RCC 7860 (cell line): Measurements from ENCODE around the gene GALNT15.
A peak's percentile ranks its signal among the peaks of the same experiment; 100 is the strongest.

Source experiments
- DNase-seq: peaks from one replicate; pipeline ENCODE4 v3.0.0-alpha.2; 2015; ENCODE audit warnings: low spot score
- FAIRE-seq: peaks from 2 replicates; lab custom pipeline; 2012; peaks lifted over from hg19 to GRCh38; lab: Jason Lieb, UNC

Gene GALNT15

GRCh38 chr3:16251316-16252085 lies 77.0 kb downstream of the GALNT15 start:
- no peak for FAIRE-seq
- DNase-seq, result no peak

- FAIRE-seq, result no peak
- no peak for DNase-seq
Measured at GRCh38 chr3:16252243-16252978, 77.9 kb downstream of the GALNT15 start.

- FAIRE-seq, result no peak
- DNase-seq, result no peak
Measured at GRCh38 chr3:16252988-16253387, 78.5 kb downstream of the GALNT15 start.

- DNase-seq, result no peak
- no peak for FAIRE-seq
Measured at GRCh38 chr3:16253601-16254000, 79.1 kb downstream of the GALNT15 start.

GRCh38 chr3:16254916-16255315 lies 80.4 kb downstream of the GALNT15 start:
- no peak for FAIRE-seq
- DNase-seq, result no peak

GRCh38 chr3:16255326-16255725 lies 80.8 kb downstream of the GALNT15 start:
- FAIRE-seq (no peak), DNase-seq (no peak)

- FAIRE-seq, result no peak
Measured at GRCh38 chr3:16255726-16256125, 81.2 kb downstream of the GALNT15 start.

GRCh38 chr3:16257309-16257708 lies 82.8 kb downstream of the GALNT15 start:
- FAIRE-seq (no peak), DNase-seq (no peak)

More at GRCh38 chr3:16255726-16256125, 81.2 kb downstream of the GALNT15 start:
- DNase-seq, result no peak

GRCh38 chr3:16258177-16258576 lies 83.7 kb downstream of the GALNT15 start:
- FAIRE-seq, result no peak

GRCh38 chr3:16258866-16259265 lies 84.4 kb downstream of the GALNT15 start:
- DNase-seq, result no peak
- FAIRE-seq, result no peak

More at GRCh38 chr3:16258177-16258576, 83.7 kb downstream of the GALNT15 start:
- no peak for DNase-seq

GRCh38 chr3:16260046-16260445 lies 85.6 kb downstream of the GALNT15 start:
- FAIRE-seq, result no peak

GRCh38 chr3:16262174-16262573 lies 87.7 kb downstream of the GALNT15 start:
- FAIRE-seq (no peak), DNase-seq (no peak)

More at GRCh38 chr3:16260046-16260445, 85.6 kb downstream of the GALNT15 start:
- DNase-seq, result no peak

- DNase-seq (no peak), FAIRE-seq (no peak)
Measured at GRCh38 chr3:16264174-16264707, 89.8 kb downstream of the GALNT15 start.

- FAIRE-seq (peak; percentile 78), DNase-seq (peak; percentile 95)
Measured at GRCh38 chr3:16264708-16265454, 90.4 kb downstream of the GALNT15 start, which contains the start of the genes DPH3 and OXNAD1. Gene DPH3, minus strand, starts transcription at chr3:16264943. Its CDS starts 67 bp downstream, at chr3:16264876. Gene OXNAD1, plus strand, starts transcription at chr3:16265212. Its CDS starts 5,741 bp downstream, at chr3:16270953.

GRCh38 chr3:16265455-16265786 lies 90.9 kb downstream of the GALNT15 start:
- FAIRE-seq (no peak), DNase-seq (no peak)

- FAIRE-seq (no peak), DNase-seq (no peak)
Measured at GRCh38 chr3:16266714-16267113, 92.2 kb downstream of the GALNT15 start.

GRCh38 chr3:16270855-16271254 lies 96.4 kb downstream of the GALNT15 start:
- DNase-seq (no peak), FAIRE-seq (no peak)

- no peak for FAIRE-seq
- no peak for DNase-seq
Measured at GRCh38 chr3:16272588-16272987, 98.1 kb downstream of the GALNT15 start.

- DNase-seq (no peak), FAIRE-seq (no peak)
Measured at GRCh38 chr3:16273867-16274266, 99.4 kb downstream of the GALNT15 start.

- DNase-seq (no peak), FAIRE-seq (no peak)
Measured at GRCh38 chr3:16277471-16277870, 103.0 kb downstream of the GALNT15 start.
